SK-N-MC (cell line): Measurements from ENCODE around the gene CALN1.

Experiments used
- DNase-seq: peaks from one replicate; pipeline ENCODE4 v3.0.0-alpha.2; 2011; ENCODE audit warnings: low read depth, low spot score
- H3K27ac ChIP-seq: fragments of 200-600 bp; sonication (generic); 2 replicates; pipeline ENCODE4 v1.5.1; 2016; ENCODE audit warnings: mixed run types
- H3K36me3 ChIP-seq: fragments of 200-600 bp; sonication (generic); 2 replicates; pipeline ENCODE4 v1.6.1; 2017; ENCODE audit warnings: antibody characterized with exemption, low read length, mixed read lengths; ENCODE audit not compliant: insufficient read depth
- H3K4me3 ChIP-seq: fragments of 200-600 bp; sonication (generic); 2 replicates; pipeline ENCODE4 v1.5.1; 2016
- H3K9ac ChIP-seq: fragments of 200-600 bp; sonication (generic); 2 replicates; pipeline ENCODE4 v1.8.0; 2017; ENCODE audit warnings: mixed run types, mixed read lengths; ENCODE audit not compliant: insufficient read length
- H3K9me3 ChIP-seq: fragments of 200-600 bp; sonication (generic); 2 replicates; pipeline ENCODE4 v1.6.1; 2017; ENCODE audit warnings: low read depth, mild to moderate bottlenecking, antibody characterized with exemption, low read length, moderate library complexity, mixed read lengths
- EZH2 ChIP-seq: fragments of 200-600 bp; sonication (generic); IDR thresholded peaks from one replicate; pipeline ENCODE4 v1.6.1; 2017; ENCODE audit warnings: antibody characterized with exemption
- FOXP2 ChIP-seq: optimal IDR thresholded peaks from 2 replicates; pipeline ENCODE3; 2011; ENCODE audit warnings: mild to moderate bottlenecking, moderate library complexity; ENCODE audit not compliant: insufficient read depth; ENCODE audit errors: extremely low read length, control extremely low read depth
- POLR2AphosphoS5 ChIP-seq: IDR thresholded peaks from 2 replicates; pipeline ENCODE4 v1.6.1; 2012; ENCODE audit warnings: mild to moderate bottlenecking, low read depth, low read length, borderline replicate concordance

CALN1 gene

GRCh38 chr7:72265071-72265904, 146.8 kb downstream of the CALN1 start:
- DNase-seq: no peak
- Histone ChIP-seq H3K27ac (no peak overlapping the region), H3K4me3 (no peak overlapping the region), H3K9me3 (no peaks in the 10 kb centered on the region), H3K36me3 (no peaks in the 10 kb centered on the region), H3K9ac (no peak overlapping the region)
- TF ChIP-seq FOXP2: no peak
- TF ChIP-seq EZH2: no peak
- TF ChIP-seq POLR2AphosphoS5: no peak

GRCh38 chr7:72260406-72260805, 151.7 kb downstream of the CALN1 start:
- H3K27ac ChIP-seq: no peak overlapping the region

GRCh38 chr7:72258074-72258473, 154.1 kb downstream of the CALN1 start:
- no peak for TF ChIP-seq POLR2AphosphoS5
- TF ChIP-seq FOXP2: no peak
- TF ChIP-seq EZH2: no peak
- no peak overlapping the region for H3K4me3 ChIP-seq
- DNase-seq: no peak
- no peaks in the 10 kb centered on the region for H3K36me3 ChIP-seq
- H3K27ac ChIP-seq: no peak overlapping the region
- no peak overlapping the region for H3K9ac ChIP-seq
- H3K9me3 ChIP-seq: no peaks in the 10 kb centered on the region

More at GRCh38 chr7:72260406-72260805, 151.7 kb downstream of the CALN1 start:
- H3K36me3 ChIP-seq: no peaks in the 10 kb centered on the region
- H3K9ac ChIP-seq: no peak overlapping the region
- DNase-seq: no peak
- H3K9me3 ChIP-seq: no peaks in the 10 kb centered on the region
- TF ChIP-seq EZH2 (no peak), FOXP2 (no peak), POLR2AphosphoS5 (no peak)
- H3K4me3 ChIP-seq: no peak overlapping the region

GRCh38 chr7:72254455-72254854, 157.7 kb downstream of the CALN1 start:
- Histone ChIP-seq H3K9ac (no peak overlapping the region), H3K4me3 (no peak overlapping the region), H3K27ac (no peak overlapping the region), H3K9me3 (no peaks in the 10 kb centered on the region), H3K36me3 (no peaks in the 10 kb centered on the region)
- DNase-seq: no peak
- TF ChIP-seq POLR2AphosphoS5 (no peak), EZH2 (no peak), FOXP2 (no peak)

GRCh38 chr7:72249106-72249505, 163.0 kb downstream of the CALN1 start:
- Histone ChIP-seq H3K4me3 (no peak overlapping the region), H3K9ac (no peak overlapping the region), H3K36me3 (no peaks in the 10 kb centered on the region), H3K9me3 (no peaks in the 10 kb centered on the region), H3K27ac (no peak overlapping the region)
- DNase-seq: no peak
- no peak for TF ChIP-seq FOXP2
- no peak for TF ChIP-seq POLR2AphosphoS5
- no peak for TF ChIP-seq EZH2

GRCh38 chr7:72244826-72245398, 167.2 kb downstream of the CALN1 start:
- Histone ChIP-seq H3K9ac (no peak overlapping the region), H3K27ac (no peak overlapping the region), H3K36me3 (no peaks in the 10 kb centered on the region), H3K9me3 (no peaks in the 10 kb centered on the region), H3K4me3 (no peak overlapping the region)
- TF ChIP-seq POLR2AphosphoS5: no peak
- TF ChIP-seq EZH2: no peak
- TF ChIP-seq FOXP2: no peak
- DNase-seq: no peak

GRCh38 chr7:72243329-72243728, 168.8 kb downstream of the CALN1 start:
- no peaks in the 10 kb centered on the region for H3K36me3 ChIP-seq
- no peak overlapping the region for H3K27ac ChIP-seq
- H3K4me3 ChIP-seq: no peak overlapping the region
- no peaks in the 10 kb centered on the region for H3K9me3 ChIP-seq
- no peak for TF ChIP-seq EZH2
- no peak for TF ChIP-seq POLR2AphosphoS5
- TF ChIP-seq FOXP2: no peak
- no peak for DNase-seq
- H3K9ac ChIP-seq: no peak overlapping the region

GRCh38 chr7:72235351-72235750, 176.8 kb downstream of the CALN1 start:
- H3K27ac ChIP-seq: no peak overlapping the region
- H3K9ac ChIP-seq: no peak overlapping the region
- H3K9me3 ChIP-seq: no peaks in the 10 kb centered on the region
- H3K4me3 ChIP-seq: no peak overlapping the region
- no peaks in the 10 kb centered on the region for H3K36me3 ChIP-seq
- no peak for DNase-seq
- TF ChIP-seq POLR2AphosphoS5: no peak
- TF ChIP-seq EZH2: no peak
- no peak for TF ChIP-seq FOXP2

GRCh38 chr7:72234086-72234485, 178.1 kb downstream of the CALN1 start:
- no peak for DNase-seq
- no peak overlapping the region for H3K4me3 ChIP-seq
- H3K9ac ChIP-seq: no peak overlapping the region
- H3K27ac ChIP-seq: no peak overlapping the region
- no peak for TF ChIP-seq POLR2AphosphoS5
- TF ChIP-seq EZH2: no peak
- TF ChIP-seq FOXP2: no peak
- H3K9me3 ChIP-seq: no peaks in the 10 kb centered on the region
- no peaks in the 10 kb centered on the region for H3K36me3 ChIP-seq
